ENCODE data around the gene TNFAIP3.
A peak's percentile ranks its signal among the peaks of the same experiment; 100 is the strongest.

TNFAIP3 gene

GRCh38 chr6:137866200-137866913 is 702 bp upstream of the TNFAIP3 start:
- peak; percentile 85 for DNase-seq

DNA sequence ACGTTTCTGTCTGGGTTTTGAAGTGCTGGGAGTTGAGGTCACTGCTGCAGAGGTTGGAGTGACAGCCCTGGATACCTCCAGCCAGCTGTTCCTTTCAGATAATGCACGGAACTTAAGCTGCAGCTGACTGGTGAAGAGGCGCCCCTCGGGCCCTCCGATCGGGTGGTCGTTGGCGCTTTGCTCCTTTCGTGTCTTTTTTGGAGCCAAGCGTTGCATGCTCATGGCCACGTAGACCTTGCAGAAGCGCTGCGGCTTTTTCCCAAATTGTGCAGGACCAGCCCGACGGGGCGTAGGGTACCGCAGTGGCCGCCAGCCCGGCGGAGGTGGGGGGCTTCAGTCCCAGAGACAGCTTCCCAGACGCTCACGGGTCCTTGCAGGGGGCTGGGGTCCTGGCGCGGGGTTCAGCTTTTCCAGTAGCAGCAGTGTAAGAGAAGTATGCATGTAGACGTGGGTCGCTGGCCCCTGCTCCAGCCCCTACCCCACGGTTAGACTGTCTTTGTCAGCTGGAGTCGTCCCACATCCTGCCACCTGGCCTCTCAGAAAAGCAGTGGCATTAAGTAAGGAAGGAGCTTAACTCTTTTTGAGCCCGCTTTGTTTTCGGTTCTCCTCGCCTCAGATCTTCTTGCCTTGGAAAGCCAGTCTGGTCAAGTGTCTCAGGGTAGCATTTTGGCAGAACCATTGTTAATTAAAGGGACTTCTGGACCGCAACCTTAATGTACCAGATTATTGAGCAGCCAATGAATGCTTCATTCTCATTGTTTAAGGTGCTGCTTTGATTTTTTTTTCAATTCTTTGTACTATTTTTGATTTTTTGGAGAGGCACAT is 838 bp downstream of the TNFAIP3 start:
- DNase-seq: no peak

DNA sequence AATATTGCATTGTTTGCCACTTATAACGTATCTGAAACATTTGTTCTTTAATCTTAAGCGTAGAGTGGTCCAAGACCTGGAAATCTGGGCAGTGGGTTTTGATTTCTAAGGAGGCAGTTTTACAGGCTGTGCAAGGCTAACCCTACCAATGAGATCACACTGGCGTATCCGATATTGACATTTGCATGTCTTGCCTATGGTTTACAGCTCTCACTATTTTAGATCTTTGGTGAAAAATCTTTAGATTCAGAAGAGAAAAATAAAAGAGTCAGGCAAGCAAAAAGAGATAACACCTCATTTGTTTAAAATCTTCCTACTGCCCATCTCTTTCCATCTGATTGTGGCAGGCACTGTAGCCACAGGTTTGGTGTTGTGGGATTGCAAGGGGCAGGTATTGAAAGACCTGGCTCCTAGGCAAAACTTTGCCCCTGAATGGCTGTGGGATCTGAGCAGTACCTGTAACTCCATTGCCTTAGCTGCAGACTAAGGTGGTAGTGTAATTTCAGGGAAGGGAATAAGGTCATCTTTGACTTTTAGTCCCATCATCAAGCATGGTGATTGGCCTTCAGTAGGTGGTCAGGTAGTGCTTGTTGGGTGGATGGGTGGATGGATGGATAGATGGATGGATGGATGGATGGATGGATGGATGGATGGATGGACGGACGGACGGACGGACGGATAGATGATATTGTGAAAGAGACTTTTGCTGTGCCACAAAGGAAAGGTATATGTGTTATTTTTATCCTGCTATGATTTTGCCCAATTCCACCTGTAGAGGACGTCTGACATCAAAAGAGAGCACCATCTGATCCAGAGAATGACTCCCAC is 1.9 kb downstream of the TNFAIP3 start:
- no peak for DNase-seq

- DNase-seq: no peak
Measured at GRCh38 chr6:137869549-137870307, 2.7 kb downstream of the TNFAIP3 start.

- no peak for DNase-seq
Measured at GRCh38 chr6:137870308-137870644, 3.2 kb downstream of the TNFAIP3 start.

DNA sequence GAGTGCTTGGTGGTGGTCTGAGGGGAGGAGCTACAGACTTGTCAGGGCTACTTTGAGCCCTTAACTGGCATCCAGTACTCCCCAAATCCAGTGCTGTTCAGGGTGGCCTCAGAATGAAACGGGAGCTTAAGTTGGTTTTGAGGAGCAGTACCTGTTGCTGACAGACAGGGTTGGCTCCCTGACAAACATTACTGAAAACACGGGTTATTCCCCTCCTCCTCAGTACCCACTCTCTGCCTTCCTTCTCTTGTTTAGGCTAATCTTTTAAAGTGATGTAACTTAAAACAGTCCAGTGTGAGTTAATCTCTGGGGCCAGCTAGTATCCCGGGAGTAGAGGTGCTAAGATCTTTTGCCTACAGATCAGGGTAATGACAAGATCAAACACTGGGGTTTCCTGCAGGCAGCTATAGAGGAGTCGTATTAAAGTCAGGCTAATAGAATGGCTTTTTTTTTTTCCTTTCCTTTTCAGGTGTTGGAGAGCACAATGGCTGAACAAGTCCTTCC is 3.7 kb downstream of the TNFAIP3 start:
- DNase-seq: no peak

GRCh38 chr6:137871291-137871690 is 4.2 kb downstream of the TNFAIP3 start:
- DNase-seq: no peak

- DNase-seq: no peak
Measured at GRCh38 chr6:137871831-137872454, 4.9 kb downstream of the TNFAIP3 start.

GRCh38 chr6:137872581-137873115 is 5.6 kb downstream of the TNFAIP3 start:
- DNase-seq: no peak

GRCh38 chr6:137873273-137873762 is 6.3 kb downstream of the TNFAIP3 start:
- no peak for DNase-seq

DNA sequence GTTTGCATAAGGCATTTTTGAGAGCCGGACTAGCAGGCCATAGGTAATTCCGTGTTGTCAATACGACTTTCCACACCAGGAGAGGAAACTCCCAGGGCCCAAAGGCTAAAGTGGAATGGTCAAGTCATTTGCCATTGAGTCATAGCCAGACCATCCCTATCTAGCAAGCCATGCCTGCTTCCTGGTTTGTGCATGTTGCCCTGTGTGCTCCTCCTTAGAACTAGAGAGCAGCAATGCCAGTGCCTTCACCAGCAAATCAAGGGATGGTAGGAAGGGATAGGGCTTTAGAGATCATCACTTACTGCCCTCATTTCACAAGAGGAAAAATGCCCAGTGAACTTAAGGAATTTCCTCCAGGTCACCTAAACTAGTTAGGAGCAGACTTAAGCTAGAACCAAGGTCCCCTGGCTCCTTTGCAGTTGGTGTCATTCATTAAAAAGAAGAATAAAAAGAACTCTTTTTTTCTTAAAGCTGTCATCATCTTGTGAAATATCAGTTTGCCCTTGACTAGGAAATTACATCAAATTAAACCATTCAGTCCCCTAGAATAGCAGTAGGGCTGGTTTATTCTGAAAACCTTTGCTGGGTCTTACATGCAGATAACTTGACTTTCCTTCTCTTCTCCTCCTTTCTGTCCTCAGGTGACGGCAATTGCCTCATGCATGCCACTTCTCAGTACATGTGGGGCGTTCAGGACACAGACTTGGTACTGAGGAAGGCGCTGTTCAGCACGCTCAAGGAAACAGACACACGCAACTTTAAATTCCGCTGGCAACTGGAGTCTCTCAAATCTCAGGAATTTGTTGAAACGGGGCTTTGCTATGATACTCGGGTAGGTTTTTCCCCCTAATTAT is 7.4 kb downstream of the TNFAIP3 start:
- DNase-seq: no peak

GRCh38 chr6:137875058-137875520 is 8.0 kb downstream of the TNFAIP3 start:
- DNase-seq: no peak

GRCh38 chr6:137875606-137876005 is 8.5 kb downstream of the TNFAIP3 start:
- no peak for DNase-seq

- DNase-seq: no peak
Measured at GRCh38 chr6:137876547-137876946, 9.5 kb downstream of the TNFAIP3 start.

DNA sequence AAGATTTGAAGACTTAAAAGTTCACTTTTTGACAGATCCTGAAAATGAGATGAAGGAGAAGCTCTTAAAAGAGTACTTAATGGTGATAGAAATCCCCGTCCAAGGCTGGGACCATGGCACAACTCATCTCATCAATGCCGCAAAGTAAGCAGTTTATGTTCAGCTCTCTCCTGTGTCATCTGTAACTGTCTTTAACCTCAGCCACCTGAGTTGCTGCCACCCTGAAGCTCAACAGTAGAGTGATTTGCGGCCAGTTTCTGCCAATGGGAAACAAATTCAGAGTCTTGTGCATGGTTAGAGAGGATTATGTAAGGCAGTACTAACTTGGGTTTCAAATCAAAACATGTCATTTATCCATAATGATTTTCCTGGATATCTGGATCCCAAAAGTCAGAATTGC is 10.1 kb downstream of the TNFAIP3 start:
- no peak for DNase-seq

DNA sequence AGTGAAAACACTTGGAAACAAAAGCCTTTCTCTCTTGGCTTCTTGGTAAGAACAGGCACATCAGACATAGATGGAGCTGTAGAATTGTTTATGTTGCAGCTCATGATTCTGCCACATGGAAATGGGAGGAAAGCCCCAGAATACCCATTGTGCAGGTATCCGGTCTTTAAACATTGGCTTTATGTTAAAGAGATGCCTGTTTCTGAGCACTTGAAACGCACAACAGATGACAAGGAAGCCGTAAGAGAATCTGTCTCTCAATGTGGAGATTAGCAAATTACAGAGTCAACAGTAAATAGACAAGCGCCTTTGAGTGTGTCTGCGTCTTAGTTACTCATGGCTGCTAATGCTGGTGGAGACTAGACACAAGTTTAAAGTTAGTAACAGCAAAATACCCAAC is 10.5 kb downstream of the TNFAIP3 start:
- DNase-seq: no peak

DNA sequence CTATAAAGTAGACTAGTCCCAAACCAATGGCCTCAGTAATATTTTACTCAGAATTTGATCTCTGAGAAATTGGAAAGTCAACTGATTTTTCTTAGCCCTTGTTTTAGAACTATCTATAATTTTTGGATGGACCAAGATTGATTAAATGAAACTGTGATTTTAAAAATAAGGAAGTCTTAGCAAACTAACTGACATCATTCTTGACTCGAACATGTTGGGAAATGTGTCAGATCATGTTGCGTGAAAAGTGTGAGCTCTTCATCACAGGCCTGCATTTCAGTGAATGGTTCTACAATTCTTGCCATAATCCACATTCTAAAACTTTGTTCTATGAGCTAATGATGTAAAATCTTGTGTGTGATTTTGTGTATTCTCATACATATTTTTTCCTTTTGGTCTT is 11.0 kb downstream of the TNFAIP3 start:
- DNase-seq: no peak

DNA sequence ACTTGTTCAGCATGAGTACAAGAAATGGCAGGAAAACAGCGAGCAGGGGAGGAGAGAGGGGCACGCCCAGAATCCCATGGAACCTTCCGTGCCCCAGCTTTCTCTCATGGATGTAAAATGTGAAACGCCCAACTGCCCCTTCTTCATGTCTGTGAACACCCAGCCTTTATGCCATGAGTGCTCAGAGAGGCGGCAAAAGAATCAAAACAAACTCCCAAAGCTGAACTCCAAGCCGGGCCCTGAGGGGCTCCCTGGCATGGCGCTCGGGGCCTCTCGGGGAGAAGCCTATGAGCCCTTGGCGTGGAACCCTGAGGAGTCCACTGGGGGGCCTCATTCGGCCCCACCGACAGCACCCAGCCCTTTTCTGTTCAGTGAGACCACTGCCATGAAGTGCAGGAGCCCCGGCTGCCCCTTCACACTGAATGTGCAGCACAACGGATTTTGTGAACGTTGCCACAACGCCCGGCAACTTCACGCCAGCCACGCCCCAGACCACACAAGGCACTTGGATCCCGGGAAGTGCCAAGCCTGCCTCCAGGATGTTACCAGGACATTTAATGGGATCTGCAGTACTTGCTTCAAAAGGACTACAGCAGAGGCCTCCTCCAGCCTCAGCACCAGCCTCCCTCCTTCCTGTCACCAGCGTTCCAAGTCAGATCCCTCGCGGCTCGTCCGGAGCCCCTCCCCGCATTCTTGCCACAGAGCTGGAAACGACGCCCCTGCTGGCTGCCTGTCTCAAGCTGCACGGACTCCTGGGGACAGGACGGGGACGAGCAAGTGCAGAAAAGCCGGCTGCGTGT is 11.6 kb downstream of the TNFAIP3 start:
- no peak for DNase-seq

- DNase-seq: no peak
Measured at GRCh38 chr6:137879299-137879698, 12.2 kb downstream of the TNFAIP3 start.

Measured in KG1 (cell line).